ENCODE measurements around the gene MMP10.
"Not testable (repeated sequence)": the region's sequence is repeated elsewhere in the genome, so short reads cannot be mapped to it uniquely, and the experiment has no call there.

The MMP10 gene

DNA sequence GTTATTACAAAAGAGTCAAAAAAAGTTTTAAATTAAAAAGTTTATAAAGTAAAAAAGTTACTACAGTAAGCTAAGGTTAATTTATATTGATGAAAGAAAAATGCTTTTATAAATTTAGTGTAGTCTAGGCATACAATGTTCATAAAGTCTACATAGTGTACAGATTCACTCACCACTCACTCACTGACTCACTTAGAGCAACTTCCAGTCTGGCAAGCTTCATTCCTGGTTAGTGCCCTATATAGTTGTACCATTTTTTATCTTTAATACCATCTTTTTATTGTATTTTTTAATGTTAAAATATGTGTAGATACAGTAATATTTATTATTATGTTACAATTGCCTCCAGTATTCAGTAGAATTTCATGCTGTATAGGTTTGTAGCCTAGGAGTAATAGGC is 2.6 kb upstream of the MMP10 start:
- DNase-seq, result no peak

DNA sequence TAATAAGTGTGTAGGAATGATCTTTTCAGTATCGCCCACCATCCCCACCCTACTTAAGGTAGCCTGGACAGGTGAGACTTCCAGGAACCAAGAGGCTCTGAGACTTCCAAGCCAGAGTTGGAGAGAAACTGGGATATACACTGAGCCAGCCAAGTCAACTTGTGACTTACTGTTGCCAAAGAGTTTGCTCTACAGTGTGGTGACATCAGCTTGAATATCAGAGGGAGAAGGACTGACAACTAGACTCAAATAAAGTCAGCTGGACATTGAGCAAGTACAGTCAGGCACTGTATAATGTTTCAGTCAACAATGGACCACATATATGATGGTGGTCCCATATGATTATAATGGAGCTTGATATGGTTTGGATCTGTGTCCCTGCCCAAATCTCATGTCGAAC is 1.2 kb upstream of the MMP10 start:
- DNase-seq, result no peak

- DNase-seq, result no peak
Measured at GRCh38 chr11:102776454-102776853, 4.0 kb downstream of the MMP10 start.

DNA sequence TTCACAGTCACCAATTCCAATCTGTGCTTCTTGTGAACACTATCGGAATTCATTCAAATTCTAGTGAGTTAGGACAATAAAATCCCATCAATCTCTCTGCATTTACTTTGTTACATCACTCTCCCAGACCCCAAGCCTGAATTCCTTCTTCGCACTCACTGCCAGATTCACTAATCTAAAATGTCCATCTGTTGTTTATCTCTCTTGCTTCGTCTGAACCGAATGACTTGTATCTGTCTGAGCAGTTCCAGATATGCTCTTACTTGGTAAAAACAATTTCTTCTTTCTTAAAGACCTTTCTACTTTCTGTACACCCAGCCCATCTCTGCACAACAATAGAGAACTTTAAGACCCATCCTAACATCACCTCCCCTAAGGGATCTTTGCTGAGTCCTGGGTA is 7.0 kb downstream of the MMP10 start:
- no peak for DNase-seq

DNA sequence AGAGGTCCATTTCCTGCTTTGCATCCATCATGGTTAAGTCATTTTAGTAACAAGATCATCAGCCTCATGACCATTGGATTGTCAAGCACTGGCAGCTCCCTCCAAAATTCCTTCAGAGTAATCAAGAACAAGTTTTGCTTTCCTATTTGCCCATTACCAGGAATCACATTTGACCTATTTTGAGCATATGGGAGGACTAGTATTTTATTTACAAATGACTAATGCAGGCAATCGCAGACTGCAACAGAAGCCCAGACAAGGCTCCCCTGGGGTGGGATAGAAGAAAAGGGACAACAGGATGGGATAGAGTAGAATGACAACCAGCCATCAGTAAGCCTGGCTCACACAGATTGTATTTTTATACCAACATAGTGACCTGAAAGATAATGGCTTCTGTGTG is 9.1 kb downstream of the MMP10 start:
- DNase-seq, result no peak

- DNase-seq, result no peak
Measured at GRCh38 chr11:102770191-102770590, 10.2 kb downstream of the MMP10 start.

DNA sequence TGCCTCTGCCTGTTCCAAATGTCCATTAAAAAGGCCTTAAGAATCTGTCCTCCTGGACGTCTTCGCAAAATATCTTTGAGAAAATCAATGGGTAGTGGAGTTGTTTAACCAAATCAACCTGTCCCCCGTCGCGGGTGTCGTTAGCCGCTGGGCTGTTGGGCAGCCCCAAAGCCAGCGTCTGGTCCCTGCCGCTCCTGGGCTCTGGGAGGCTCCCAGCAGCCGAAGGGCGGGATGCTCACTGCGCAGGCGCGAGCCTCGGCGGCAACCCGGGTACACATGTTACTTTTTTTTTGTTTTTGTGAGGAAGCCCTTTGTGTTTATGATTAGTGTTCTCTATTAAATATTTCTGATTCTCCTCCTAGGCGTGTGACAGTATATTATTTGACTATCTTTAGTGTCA is 12.6 kb downstream of the MMP10 start:
- no peak for DNase-seq

DNA sequence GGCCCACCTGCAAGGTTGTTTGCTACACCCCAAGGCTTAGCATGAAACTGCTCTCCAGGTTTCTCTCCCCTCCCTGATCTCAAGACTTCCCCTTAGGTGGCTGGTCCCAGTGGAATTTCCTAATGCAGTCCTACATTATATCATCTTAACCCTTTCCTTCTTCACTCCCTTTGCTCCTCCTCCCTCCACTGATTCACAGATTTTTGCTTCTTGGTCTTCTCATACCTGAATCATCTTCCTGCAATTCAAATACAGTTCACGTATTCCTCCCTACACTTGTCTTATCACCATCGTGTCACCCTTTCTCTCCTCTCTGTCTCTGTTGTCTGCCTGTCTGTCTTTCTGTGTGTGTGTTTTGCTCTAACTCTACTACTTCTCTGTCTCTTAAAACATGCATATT is 17.0 kb downstream of the MMP10 start:
- no peak for DNase-seq

- DNase-seq, result no peak
Measured at GRCh38 chr11:102762361-102762767, 18.1 kb downstream of the MMP10 start.

- DNase-seq, result peak; percentile 24
Measured at GRCh38 chr11:102761646-102762238, 18.7 kb downstream of the MMP10 start.

DNA sequence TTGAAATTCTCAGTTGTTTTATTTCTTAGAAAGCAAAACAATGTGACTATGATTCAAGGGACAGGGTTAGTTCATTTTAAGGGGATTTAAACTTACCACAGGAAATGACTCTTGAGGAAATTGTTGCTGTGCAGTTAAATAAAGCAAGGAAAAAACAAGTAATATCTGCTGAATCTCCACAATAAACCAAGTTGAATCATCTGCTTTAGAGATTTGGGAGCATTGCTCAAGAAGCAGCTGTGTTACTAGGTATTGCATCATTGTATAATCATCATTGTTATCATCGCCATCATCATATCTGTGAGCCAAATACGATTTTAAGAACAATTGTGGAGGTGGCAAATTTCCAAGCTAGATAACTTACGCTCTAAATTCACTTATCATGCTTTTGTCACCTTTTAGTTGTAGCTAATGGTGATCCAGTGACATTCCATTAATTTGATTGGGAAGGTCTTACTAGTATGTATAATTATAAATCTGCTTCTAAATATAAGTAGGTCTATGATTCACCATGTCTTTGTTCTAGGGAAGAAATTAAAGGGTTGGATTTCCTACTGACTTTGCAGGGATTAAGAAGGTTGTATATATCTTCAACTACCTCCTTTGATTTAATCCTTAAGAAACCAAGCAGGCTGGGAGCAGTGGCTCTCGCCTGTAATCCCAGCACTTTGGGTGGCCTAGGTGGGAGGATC is 19.9 kb downstream of the MMP10 start:
- peak; percentile 36 for DNase-seq

DNA sequence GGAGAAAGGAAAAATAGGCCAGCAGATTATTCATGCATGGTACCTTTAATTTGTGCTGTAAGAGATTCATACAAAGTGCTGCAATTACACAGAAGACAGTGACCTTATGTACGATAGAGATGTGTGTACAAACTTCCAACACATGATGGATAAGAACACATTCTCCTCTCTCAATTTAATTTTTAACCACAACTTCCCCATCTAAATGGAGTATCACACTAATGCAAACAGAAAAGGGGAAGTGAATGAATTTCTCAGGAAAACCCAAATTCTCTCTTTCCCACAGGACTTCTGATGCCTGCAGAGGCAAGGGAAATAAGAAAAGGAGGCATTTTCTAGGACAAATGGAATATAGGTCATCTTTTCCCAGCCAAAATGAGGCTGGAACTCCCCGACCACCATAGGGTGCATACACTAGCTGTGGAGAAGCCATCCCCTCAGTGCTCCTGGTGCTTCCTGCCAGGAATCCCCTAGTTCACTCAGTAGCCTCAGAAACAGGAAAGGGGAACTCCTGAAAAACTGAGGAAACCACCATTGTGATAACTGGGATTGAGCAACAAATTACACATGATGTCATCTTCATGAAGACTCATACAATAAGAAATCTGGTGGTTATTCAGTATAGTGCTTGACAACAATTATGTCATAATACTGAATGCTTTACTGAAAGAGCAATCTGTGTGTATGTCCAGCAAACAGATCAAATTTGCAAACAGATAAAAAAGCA is 22.4 kb downstream of the MMP10 start:
- DNase-seq, result no peak

GRCh38 chr11:102753267-102753666 is 27.2 kb downstream of the MMP10 start:
- no peak for DNase-seq

- no peak for DNase-seq
Measured at GRCh38 chr11:102751673-102752072, 28.8 kb downstream of the MMP10 start.

GRCh38 chr11:102749101-102749722 is 31.2 kb downstream of the MMP10 start:
- no peak for DNase-seq

DNA sequence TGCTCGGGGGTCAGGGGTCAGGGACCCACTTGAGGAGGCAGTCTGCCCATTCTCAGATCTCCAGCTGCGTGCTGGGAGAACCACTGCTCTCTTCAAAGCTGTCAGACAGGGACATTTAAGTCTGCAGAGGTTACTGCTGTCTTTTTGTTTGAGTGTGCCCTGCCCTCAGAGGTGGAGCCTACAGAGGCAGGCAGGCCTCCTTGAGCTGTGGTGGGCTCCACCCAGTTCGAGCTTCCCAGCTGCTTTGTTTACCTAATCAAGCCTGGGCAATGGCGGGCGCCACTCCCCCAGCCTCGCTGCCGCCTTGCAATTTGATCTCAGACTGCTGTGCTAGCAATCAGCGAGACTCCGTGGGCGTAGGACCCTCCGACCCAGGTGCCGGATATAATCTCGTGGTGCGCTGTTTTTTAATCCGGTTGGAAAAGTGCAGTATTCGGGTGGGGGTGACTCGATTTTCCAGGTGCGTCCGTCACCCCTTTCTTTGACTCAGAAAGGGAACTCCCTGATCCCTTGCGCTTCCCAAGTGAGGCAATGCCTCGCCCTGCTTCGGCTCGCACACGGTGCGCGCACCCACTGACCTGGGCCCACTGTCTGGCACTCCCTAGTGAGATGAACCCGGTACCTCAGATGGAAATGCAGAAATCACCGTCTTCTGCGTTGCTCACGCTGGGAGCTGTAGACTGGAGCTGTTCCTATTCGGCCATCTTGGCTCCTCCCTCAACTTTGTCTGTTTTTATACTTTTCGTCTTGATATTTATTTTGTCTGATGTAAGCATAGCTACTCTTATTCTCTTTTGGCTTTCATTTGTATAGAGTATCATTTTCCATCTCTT is 33.5 kb downstream of the MMP10 start:
- not testable (repeated sequence) for DNase-seq

DNA sequence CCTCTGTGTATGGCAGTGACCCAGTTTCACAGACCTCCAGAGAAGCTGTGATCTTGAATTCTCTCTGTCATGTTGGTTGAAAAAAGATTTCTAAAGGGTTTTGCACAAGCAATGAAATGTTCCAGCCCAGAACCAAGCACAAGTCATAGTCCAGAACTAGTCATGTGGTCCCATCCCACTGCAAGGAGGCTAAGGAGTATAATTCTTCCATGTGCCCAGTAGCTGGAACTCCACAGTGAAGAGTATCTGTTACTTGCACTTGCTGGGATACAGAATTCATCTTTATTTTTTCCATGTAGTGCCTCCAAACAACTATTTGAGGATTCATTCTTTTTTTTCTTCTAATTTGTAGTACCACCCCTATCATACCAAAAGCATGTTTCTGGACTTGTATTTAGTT is 45.8 kb downstream of the MMP10 start:
- DNase-seq, result peak; percentile 4

- DNase-seq, result peak; percentile 6
Measured at GRCh38 chr11:102733232-102733875, 47.1 kb downstream of the MMP10 start.

DNA sequence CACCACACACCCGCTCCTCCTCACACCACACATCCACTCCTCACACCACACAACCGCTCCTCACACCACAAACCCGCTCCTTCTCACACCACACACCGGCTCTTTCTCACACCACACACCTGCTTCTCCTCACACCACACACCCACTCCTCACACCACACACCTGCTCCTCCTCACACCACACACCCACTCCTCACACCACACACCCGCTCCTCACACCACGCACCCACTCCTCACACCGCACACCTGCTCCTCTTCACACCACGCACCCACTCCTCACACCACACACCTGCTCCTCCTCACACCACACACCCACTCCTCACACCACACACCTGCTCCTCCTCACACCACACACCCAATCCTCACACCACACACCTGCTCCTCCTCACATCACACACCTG is 49.5 kb downstream of the MMP10 start:
- not testable (repeated sequence) for DNase-seq

DNA sequence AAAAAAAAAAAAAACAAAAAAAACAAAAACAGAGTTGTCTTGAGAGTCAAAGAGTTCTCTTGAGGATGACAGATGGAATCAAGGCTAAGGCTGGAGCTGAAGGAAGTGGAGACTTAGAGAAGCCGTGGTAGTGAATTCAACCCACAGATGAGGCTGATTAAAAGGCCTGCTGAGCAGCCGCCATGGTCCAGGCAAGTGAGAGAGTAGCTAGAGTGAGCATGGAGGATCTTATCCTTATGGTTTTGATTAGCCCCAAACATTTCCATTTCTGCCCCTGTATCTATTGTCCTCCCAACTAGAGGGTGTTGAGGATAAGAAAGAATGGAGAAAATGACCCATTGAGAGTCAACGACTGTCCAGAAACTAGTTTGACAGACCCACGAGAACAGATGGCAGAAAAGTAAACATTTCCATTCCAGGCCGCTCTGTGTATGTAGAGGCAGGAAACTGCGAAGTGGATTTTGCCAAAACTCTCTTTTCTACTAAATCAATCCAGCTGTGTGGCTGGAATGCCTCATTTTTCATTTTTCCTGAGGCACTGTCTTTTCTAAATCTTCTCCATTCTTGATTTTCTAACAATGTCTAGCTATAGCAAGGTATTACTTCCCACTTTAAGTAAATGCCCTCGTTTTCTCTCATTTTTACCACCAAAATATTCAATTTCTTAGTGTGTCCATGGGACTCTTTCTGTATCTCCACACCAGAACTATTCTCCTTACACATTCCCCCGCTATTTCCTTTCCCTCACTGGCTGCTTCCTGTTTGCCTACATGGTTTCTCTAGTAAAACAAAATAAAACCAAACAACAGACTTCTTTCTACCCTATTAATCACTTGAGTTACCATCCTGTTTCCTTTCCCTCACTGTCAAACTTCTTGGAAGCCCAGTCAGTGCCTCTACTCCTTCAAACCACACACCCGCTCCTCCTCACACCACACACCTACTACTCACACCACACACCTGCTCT is 50.3 kb downstream of the MMP10 start:
- peak; percentile 62 for DNase-seq

GRCh38 chr11:102727890-102728289 is 52.5 kb downstream of the MMP10 start:
- DNase-seq, result no peak
